Measurements from ENCODE around the gene OR2T3.
"Not testable (repeated sequence)": the region's sequence is repeated elsewhere in the genome, so short reads cannot be mapped to it uniquely, and the experiment has no call there.

DNA sequence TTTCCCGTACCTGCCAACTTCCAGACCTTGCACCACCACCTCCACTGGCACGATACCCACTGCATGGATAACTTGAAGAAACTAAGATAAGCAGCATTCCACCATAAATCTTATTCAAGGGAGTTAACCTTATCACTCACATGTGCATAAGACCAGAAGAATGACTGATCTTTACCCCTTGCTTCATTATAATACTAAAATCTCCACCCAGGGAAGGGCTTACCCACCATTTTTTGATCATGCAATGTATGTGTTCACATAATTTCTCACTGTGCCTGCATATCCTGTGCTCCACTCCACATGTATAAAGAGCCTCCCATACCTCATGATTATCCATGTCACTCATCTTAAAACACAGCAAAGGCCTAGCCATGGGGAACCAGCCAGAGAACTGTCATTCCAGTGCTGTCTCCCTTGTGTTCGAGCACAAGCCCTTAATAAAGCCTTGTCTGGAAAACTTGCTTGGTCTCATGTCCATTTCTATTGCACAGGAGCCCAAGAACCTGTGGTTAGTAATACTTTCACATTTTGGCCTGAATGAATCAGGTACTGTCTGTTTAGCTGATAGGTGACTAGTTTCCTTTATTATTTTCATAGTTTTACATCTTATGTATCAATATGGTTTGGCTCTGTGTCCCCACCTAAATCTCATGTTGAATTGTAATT is 45.5 kb upstream of the OR2T3 start:
- TF ChIP-seq ZNF384 (IDR thresholded peaks at IDR 0.05); BHLHE40 (IDR thresholded peaks at IDR 0.05; ENCODE audit: borderline replicate concordance); TARDBP (IDR thresholded peaks at IDR 0.05); SUZ12 (IDR thresholded peaks at IDR 0.05); FOXM1 (IDR thresholded peaks at IDR 0.05; ENCODE audit: borderline replicate concordance); SP1 (IDR thresholded peaks at IDR 0.05); NFRKB (IDR thresholded peaks at IDR 0.05); FOXK2 (IDR thresholded peaks at IDR 0.05); L3MBTL2 (conservative IDR thresholded peaks at IDR 0.05); FOXA1 (IDR thresholded peaks at IDR 0.05): not testable (repeated sequence)
- TF ChIP-seq, protein P1, sequence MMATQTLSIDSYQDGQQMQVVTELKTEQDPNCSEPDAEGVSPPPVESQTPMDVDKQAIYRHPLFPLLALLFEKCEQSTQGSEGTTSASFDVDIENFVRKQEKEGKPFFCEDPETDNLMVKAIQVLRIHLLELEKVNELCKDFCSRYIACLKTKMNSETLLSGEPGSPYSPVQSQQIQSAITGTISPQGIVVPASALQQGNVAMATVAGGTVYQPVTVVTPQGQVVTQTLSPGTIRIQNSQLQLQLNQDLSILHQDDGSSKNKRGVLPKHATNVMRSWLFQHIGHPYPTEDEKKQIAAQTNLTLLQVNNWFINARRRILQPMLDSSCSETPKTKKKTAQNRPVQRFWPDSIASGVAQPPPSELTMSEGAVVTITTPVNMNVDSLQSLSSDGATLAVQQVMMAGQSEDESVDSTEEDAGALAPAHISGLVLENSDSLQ (IDR thresholded peaks at IDR 0.05): not testable (repeated sequence)
